ENCODE results near the gene AVEN.
"Not testable (repeated sequence)": the region's sequence is repeated elsewhere in the genome, so short reads cannot be mapped to it uniquely, and the experiment has no call there.

Gene AVEN

DNA sequence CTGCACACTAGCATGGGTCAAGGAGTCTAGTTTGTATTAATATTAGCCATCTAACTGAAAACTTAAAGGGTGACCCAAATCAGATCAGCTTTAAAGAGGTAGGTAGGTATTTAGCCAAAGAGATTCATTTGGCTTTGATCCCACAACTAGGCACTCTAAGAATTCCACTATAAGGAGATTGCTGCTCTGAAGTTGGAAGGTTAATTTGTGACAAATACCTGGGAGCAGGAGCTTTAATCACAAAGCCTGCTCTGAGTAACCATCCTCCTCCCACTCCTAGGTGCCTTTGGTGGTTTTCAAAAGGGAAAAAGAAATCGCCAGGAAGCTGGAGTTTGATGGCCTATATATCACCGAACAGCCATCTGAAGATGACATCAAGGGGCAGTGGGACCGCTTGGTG lies 191.0 kb downstream of the AVEN start:
- DNase-seq (ENCODE audit: low spot score) = no peak

DNA sequence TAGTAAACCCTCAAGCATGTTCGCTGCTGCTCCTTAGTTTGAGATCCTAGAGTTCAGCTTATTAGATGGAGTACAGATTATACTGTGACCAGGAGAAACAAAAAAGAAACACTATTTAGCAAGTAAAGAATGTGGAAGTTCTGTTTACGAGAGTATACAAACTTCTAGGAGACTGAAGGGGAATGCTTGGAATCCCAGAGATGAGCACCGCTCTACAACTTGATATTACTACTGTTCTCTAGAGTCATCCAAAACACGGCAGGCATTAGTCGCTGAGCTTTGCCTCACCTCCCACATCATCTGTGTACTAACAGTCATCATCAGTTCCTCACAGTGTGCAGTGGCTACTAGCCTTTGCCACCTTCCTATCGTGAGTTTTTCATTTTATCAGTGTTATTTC lies 192.1 kb downstream of the AVEN start:
- no peak for DNase-seq (ENCODE audit: low spot score)

DNA sequence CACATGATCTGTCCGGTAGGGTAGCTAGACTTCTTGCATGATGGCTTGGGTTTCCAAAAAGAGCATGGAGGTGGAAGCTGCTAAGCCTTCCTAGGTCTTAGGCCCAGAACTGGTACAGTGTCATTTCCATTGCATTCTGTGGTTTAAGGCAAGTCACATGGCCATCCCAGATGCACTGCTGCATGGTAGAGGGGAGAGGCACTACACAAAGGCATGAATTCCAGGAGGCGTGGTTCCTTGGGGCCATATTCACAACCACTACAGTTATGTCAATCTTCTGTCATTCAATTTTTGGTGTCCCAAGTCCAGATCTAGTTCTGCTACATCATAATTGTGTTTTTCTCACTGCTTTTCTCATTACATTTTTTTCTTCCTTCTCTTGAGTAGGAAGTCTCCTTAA lies 192.9 kb downstream of the AVEN start:
- DNase-seq (ENCODE audit: low spot score) = no peak

- DNase-seq (ENCODE audit: low spot score) = no peak
Measured at GRCh38 chr15:33844597-33844996, 194.4 kb downstream of the AVEN start.

DNA sequence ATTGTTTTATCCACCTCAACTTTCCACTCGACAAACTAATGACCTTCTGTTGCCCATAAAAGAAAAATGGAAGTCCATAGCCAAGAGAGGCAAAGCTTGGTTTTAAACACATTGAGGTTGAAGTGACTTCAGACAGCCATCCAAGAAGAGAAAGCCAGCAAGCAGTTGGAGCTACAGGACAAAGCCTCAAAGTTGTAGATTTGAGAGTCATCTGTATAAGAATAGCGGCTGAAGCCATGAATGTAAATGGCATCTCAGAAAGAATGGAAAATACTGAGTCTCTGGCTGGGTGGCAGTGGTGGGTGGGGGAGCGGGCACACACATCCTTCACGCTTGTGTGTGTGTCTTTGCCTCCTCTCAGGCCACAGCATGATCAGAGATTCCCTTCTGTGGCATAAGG lies 194.8 kb downstream of the AVEN start:
- peak; percentile 32 for DNase-seq (ENCODE audit: low spot score)

DNA sequence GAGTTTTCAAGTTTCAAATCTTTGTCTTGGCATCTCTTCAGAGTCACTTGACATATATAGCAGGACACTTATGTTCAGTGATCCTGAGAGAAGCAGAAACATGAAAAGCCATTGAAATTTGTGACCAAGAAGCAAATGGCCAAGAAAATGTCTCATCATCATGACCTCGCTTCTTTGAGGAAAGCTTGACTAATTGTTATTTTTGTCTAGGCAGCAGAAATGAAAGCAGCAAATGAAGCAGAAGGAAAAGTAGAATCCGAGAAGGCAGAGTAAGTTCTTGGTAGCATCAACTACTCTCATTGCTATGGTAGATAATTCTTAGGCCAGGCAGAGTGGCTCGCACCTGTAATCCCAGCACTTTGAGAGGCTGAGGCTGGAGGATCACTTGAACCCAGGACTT lies 198.4 kb downstream of the AVEN start:
- DNase-seq (ENCODE audit: low spot score) = no peak

- DNase-seq (ENCODE audit: low spot score) = no peak
Measured at GRCh38 chr15:33839540-33839939, 199.5 kb downstream of the AVEN start.

GRCh38 chr15:33837294-33837693 lies 201.7 kb downstream of the AVEN start:
- no peak for DNase-seq (ENCODE audit: low spot score)

GRCh38 chr15:33834892-33835743 lies 203.9 kb downstream of the AVEN start:
- peak; percentile 56 for DNase-seq (ENCODE audit: low spot score)

- no peak for DNase-seq (ENCODE audit: low spot score)
Measured at GRCh38 chr15:33831646-33832045, 207.4 kb downstream of the AVEN start.

- no peak for DNase-seq (ENCODE audit: low spot score)
Measured at GRCh38 chr15:33830351-33830750, 208.7 kb downstream of the AVEN start.

GRCh38 chr15:33826201-33826600 lies 212.8 kb downstream of the AVEN start:
- DNase-seq (ENCODE audit: low spot score) = no peak

- no peak for DNase-seq (ENCODE audit: low spot score)
Measured at GRCh38 chr15:33825453-33825852, 213.6 kb downstream of the AVEN start.

DNA sequence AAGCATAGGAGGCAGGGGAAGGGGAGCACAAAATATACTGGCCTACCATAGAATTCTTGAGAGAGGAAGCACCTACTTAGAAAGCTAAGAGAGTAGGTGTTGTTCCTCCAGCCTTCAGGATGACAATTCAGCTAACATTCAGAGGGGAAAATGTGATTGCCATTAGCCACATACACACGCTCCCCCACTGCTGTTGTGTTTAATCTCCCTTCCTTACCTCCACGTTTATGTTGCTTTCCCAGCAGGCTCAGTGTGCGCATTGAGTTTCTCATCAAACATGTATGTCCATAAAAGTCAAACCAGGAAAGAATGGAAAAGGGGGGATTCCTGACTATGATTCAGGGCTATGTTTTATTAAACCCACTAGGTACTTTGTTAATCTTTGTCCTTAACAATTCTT lies 215.9 kb downstream of the AVEN start:
- DNase-seq (ENCODE audit: low spot score) = no peak

DNA sequence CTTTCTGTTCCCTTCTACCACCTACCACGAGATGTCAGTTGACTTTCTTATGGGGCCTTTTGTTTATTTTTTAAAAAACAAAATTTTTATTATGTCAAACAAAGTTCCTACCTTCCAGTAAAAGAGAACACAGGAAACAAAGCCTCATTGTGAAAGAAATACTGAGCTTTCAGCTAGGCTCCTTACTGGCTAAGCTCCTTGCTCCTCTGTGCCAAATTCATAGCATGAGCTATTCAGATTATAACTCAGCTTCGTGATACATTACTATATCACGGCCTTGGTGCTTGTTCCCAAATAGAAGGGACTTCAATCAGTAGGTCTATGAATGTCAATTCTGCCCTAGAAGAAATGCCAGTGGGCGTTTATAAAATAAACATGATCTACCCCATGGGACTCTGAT lies 216.5 kb downstream of the AVEN start:
- no peak for DNase-seq (ENCODE audit: low spot score)

GRCh38 chr15:33819499-33819898 lies 219.5 kb downstream of the AVEN start:
- DNase-seq (ENCODE audit: low spot score) = not testable (repeated sequence)

Measured in iPS-NIHi11 (cell line).